T-cell (primary cell): ENCODE measurements around the gene PCOLCE2. TPM values are rescaled to one million over a fixed set of nuclear protein-coding genes. Genes with fewer than 3 reads are reported as not detected.

Source experiments
- ATAC-seq, 4 experiments: fragments of 200-7000 bp in 3 of 4; fragments of 150-1000 bp in 1 of 4; cut with Tn5 transposase; replicated peaks in 1 of 4; 1 replicate in 3 of 4; 2 replicates in 1 of 4; pipeline ENCODE4 v1.10.0; 2021; ENCODE audit warnings: moderate library complexity in 3 of 4, mild to moderate bottlenecking in 2 of 4, moderate number of reproducible peaks in 1 of 4
- CTCF ChIA-PET, 2 donors: fragments of 300-600 bp; sonication (Branson Sonifier 250); formaldehyde crosslinking; loops; one replicate each; lab custom pipeline; 2022; ENCODE audit warnings: antibody characterized with exemption in 2 of 2; lab: Charles Lee
- POLR2A ChIA-PET, 2 donors: fragments of 300-600 bp; sonication (Branson Sonifier 250); formaldehyde crosslinking; loops; one replicate each; lab custom pipeline; 2022; ENCODE audit warnings: antibody characterized with exemption in 2 of 2; lab: Charles Lee
- DNase-seq, 35 experiments: peaks; one replicate each; pipeline versions ENCODE4 v3.0.0 to v3.0.0-alpha.2; 2013 to 2023
- H3K27ac ChIP-seq: one replicate; pipeline ENCODE4 v1.5.1; 2013; ENCODE audit warnings: low read length
- H3K27me3 ChIP-seq, 2 experiments: replicated peaks in 1 of 2; 1 replicate in 1 of 2; 2 replicates in 1 of 2; pipeline versions ENCODE4 v1.6.1 to v1.7.0; 2013; ENCODE audit warnings: low read length in 1 of 2, mixed read lengths in 1 of 2; ENCODE audit not compliant: control insufficient read depth in 2 of 2, insufficient read depth in 2 of 2; ENCODE audit errors: extremely low read depth in 1 of 2
- H3K36me3 ChIP-seq, 2 donors: 1 replicate in 1 of 2; 2 replicates in 1 of 2; pipeline versions ENCODE4 v1.6.1 to v1.7.0; 2013; ENCODE audit warnings: low read length in 1 of 2; ENCODE audit not compliant: control insufficient read depth in 2 of 2, insufficient read depth in 1 of 2; ENCODE audit errors: extremely low read depth in 1 of 2
- H3K4me1 ChIP-seq, 2 experiments: 1 replicate in 1 of 2; 2 replicates in 1 of 2; pipeline versions ENCODE4 v1.6.1 to v1.7.0; 2013; ENCODE audit warnings: low read length in 2 of 2, mixed read lengths in 1 of 2; ENCODE audit not compliant: insufficient read depth in 2 of 2, control insufficient read depth in 1 of 2; ENCODE audit errors: extremely low read depth in 1 of 2
- H3K4me3 ChIP-seq, 2 donors: 1 replicate in 1 of 2; 2 replicates in 1 of 2; pipeline versions ENCODE4 v1.5.1 to v1.7.0; 2013; ENCODE audit warnings: mild to moderate bottlenecking in 2 of 2, low read length in 1 of 2, moderate library complexity in 1 of 2; ENCODE audit not compliant: control insufficient read depth in 1 of 2; ENCODE audit errors: extremely low read depth in 1 of 2
- H3K9me3 ChIP-seq: 2 replicates; pipeline ENCODE4 v1.7.0; 2013
- H3K27ac Mint-ChIP-seq, 2 donors: one replicate each; pipeline ENCODE4 v1.8.0; 2020 to 2021; ENCODE audit warnings: mild to moderate bottlenecking in 2 of 2, mixed read lengths in 2 of 2
- H3K27me3 Mint-ChIP-seq, 2 donors: one replicate each; pipeline ENCODE4 v1.8.0; 2021 to 2022; ENCODE audit warnings: mixed read lengths in 2 of 2
- H3K36me3 Mint-ChIP-seq: one replicate; pipeline ENCODE4 v1.8.0; 2021; ENCODE audit warnings: mixed read lengths
- H3K4me1 Mint-ChIP-seq, 3 donors: one replicate each; pipeline ENCODE4 v1.8.0; 2020 to 2022; ENCODE audit warnings: mixed read lengths in 3 of 3, mild to moderate bottlenecking in 1 of 3
- H3K4me3 Mint-ChIP-seq, 3 donors: one replicate each; pipeline ENCODE4 v1.8.0; 2020 to 2022; ENCODE audit warnings: mild to moderate bottlenecking in 3 of 3, mixed read lengths in 3 of 3, moderate library complexity in 3 of 3
- H3K9me3 Mint-ChIP-seq, 3 donors: one replicate each; pipeline ENCODE4 v1.8.0; 2020 to 2022; ENCODE audit warnings: mixed read lengths in 3 of 3
- WGBS: methylation state at CpG from one replicate; pipeline ENCODE4 v1.1.5; 2013; ENCODE audit warnings: missing lambda C conversion rate; ENCODE audit not compliant: insufficient coverage; 5-methylcytosine and 5-hydroxymethylcytosine counted together
- total RNA-seq, 35 experiments: library from RNA in 6 of 35; stranded (reverse) in 6 of 35; fragments of 120-200 nt in 1 of 35; gene quantifications; one replicate each; pipeline versions ENCODE4 v1.2.1 to v1.2.4 and lab custom pipeline; 2013 to 2026

The PCOLCE2 gene
- total RNA-seq, 5 donors from 2014 or later (not counting 1 experiment from before 2014, with no cell fraction given) = not detected

DNA sequence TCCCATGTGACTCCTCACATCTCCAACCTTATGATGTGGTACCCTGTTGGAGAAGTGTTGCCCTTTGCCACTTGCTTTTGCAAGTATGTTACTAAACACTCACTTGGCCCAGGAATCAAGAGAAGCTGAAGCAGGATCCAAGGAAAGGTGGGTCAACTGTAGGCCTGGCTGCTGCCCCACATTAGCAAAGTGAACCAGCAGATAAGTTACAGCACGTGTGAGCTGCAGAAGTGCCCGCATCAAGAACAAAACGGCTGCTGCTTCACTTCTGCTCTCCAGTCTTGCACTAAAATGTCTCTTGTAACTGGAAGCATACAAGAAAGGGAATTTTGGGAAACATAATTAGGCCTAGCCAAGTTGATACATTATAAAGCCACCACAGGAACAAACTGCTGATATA lies 79.6 kb downstream of the PCOLCE2 start:
- Mint-ChIP-seq H3K27me3 (peaks cover 4 to 5% of the 10 kb centered on the region in 2 donors), H3K4me3 (no peak overlapping the region), H3K9me3 (no peaks in the 10 kb centered on the region), H3K27ac (no peak overlapping the region), H3K4me1 (no peaks in the 10 kb centered on the region), H3K36me3 (no peaks in the 10 kb centered on the region)
- DNase-seq = no peak
- no peak for ATAC-seq
- H3K27ac ChIP-seq = no peak overlapping the region
- ChIA-PET CTCF (no interaction called here), POLR2A (no interaction called here)
- peaks cover 0 to 2% of the 10 kb centered on the region in 2 experiments for H3K27me3 ChIP-seq
- 100% methylated on average over 2 of the region's 3 CpGs for WGBS
- H3K36me3 ChIP-seq = no peaks in the 10 kb centered on the region
- no peaks in the 10 kb centered on the region for H3K4me1 ChIP-seq
- no peaks in the 10 kb centered on the region for H3K9me3 ChIP-seq
- no peak overlapping the region for H3K4me3 ChIP-seq

DNA sequence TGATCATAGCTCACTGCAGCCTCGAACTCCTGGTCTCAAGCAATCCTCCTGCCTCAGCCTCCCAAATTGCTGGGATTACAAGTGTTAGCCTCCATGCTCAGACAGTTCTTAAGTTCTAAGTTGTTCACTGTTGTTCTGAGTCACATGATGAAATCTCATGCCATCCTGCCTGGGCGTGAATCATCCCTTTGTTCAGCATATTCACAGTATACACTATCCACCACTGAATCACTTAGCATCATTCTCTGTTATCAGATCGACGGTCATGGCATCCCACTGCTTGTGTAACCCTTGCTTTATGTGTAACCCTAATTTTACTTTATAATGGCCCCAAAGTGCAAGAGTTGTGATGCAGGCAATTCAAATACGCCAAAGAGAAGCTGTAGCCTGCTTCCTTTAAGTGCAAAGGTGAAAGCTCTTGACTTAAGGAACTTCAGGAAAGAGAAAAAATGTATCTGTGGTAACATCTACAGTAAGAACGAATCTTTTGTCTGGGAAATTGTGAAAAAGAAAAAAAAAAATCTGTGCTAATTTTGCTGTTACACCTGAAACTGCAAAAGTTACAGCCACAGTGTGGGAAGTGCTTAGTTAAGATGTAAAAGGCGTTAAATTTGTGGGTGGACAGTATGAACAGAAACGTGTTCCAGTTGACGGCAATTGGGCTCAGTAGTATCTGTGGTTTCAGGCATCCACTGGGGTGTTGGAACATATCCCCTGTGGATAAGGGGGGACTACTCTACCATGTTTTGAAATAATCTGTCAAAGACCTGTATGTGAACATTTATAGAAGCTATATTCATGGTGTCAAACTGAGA lies 80.6 kb downstream of the PCOLCE2 start:
- no peaks in the 10 kb centered on the region for H3K9me3 ChIP-seq
- ChIA-PET POLR2A (no interaction called here), CTCF (no interaction called here)
- 56% methylated on average over 7 of the region's 9 CpGs for WGBS
- ATAC-seq = no peak
- H3K9me3 Mint-ChIP-seq = no peaks in the 10 kb centered on the region
- no peak overlapping the region for H3K27ac Mint-ChIP-seq
- DNase-seq = no peak
- no peaks in the 10 kb centered on the region for H3K36me3 ChIP-seq
- no peak overlapping the region for H3K4me3 ChIP-seq
- H3K4me1 Mint-ChIP-seq = no peaks in the 10 kb centered on the region
- peaks cover 4 to 5% of the 10 kb centered on the region in 2 donors for H3K27me3 Mint-ChIP-seq
- no peaks in the 10 kb centered on the region for H3K36me3 Mint-ChIP-seq
- peaks cover 0 to 2% of the 10 kb centered on the region in 2 experiments for H3K27me3 ChIP-seq
- no peak overlapping the region for H3K4me3 Mint-ChIP-seq
- no peak overlapping the region for H3K27ac ChIP-seq
- H3K4me1 ChIP-seq = no peaks in the 10 kb centered on the region

DNA sequence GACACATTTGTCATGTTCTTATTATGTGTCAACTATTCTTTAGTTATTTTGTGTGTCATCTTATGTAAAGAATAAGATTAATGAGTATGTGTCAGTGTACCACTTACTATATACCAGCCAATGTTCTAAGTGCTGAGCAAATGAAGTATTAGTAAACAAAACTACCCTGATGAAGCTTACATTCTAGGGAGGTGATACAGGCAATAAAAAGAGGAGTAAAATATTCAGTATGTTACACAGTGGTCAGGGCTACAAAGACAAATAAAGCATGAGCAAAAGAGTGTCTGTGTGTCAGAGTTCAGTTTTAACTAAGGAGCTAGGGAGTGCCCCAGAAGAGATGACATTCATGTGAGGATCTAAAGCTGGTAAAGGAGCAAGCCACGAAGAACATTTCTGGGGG lies 86.0 kb downstream of the PCOLCE2 start:
- H3K27me3 ChIP-seq = no peaks in the 10 kb centered on the region
- no peak overlapping the region for H3K27ac Mint-ChIP-seq
- CTCF ChIA-PET = no interaction called here

DNA sequence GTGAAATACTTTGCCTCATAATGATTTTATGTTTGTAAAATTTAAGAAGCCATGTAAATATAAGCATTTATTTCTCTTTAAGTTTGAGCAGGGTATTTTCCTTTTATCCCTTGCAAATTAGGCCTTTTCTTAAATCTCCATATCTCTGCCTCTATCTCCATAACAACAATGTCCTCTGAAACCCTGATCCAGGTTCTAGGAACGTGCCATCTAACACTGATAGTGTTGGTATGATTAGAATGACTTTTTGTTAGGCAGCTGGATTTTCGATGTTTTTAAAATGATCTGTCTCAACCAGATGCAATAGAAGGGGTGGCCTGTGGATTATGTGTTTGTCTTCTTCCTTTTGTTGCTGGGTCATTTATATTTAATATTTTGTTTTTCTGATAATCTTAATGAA lies 87.1 kb downstream of the PCOLCE2 start:
- H3K36me3 ChIP-seq = no peaks in the 10 kb centered on the region
- no peaks in the 10 kb centered on the region for H3K27me3 Mint-ChIP-seq
- H3K4me1 Mint-ChIP-seq = no peaks in the 10 kb centered on the region
- H3K4me1 ChIP-seq = no peaks in the 10 kb centered on the region
- H3K27ac Mint-ChIP-seq = no peak overlapping the region
- ChIA-PET POLR2A (no interaction called here), CTCF (no interaction called here)
- ATAC-seq = no peak
- H3K36me3 Mint-ChIP-seq = no peaks in the 10 kb centered on the region
- no CpG with 5 or more reads among the region's 2 CpGs for WGBS
- H3K9me3 Mint-ChIP-seq = no peaks in the 10 kb centered on the region
- no peaks in the 10 kb centered on the region for H3K9me3 ChIP-seq
- no peak for DNase-seq
- H3K27me3 ChIP-seq = no peaks in the 10 kb centered on the region
- H3K4me3 Mint-ChIP-seq = no peak overlapping the region
- no peak overlapping the region for H3K27ac ChIP-seq
- H3K4me3 ChIP-seq = no peak overlapping the region

More for the DNA sequence above, 86.0 kb downstream of the PCOLCE2 start:
- WGBS = 67% methylated on average over 1 of the region's 1 CpG
- no peaks in the 10 kb centered on the region for H3K36me3 ChIP-seq
- Mint-ChIP-seq H3K4me3 (no peak overlapping the region), H3K9me3 (no peaks in the 10 kb centered on the region), H3K4me1 (no peaks in the 10 kb centered on the region), H3K36me3 (no peaks in the 10 kb centered on the region), H3K27me3 (no peaks in the 10 kb centered on the region)
- no peaks in the 10 kb centered on the region for H3K9me3 ChIP-seq
- DNase-seq = no peak
- no peaks in the 10 kb centered on the region for H3K4me1 ChIP-seq
- H3K27ac ChIP-seq = no peak overlapping the region
- no peak for ATAC-seq
- POLR2A ChIA-PET = no interaction called here
- H3K4me3 ChIP-seq = no peak overlapping the region

DNA sequence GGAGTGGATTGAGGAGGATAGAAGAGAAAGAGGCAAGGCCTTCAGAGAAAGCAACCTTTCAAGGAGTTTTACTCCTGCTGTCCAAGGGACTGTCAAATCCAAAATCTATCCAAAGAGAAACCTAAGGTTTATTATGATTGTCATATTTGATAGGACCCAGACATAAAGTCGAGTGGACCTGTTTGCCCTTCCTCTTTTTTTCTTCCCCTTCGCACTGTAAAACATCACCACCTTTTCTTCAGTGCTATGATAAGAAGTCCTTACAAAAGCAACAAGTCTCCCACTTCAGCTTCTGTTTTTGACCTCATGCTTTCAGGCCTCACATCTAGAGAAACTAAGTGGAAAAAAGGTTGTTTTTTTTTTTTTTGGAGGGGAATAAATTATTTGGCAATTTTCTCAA lies 92.1 kb downstream of the PCOLCE2 start:
- Mint-ChIP-seq H3K9me3 (no peaks in the 10 kb centered on the region), H3K36me3 (peaks cover 5% of the 10 kb centered on the region), H3K27ac (no peak overlapping the region), H3K27me3 (no peaks in the 10 kb centered on the region), H3K4me1 (no peaks in the 10 kb centered on the region), H3K4me3 (no peak overlapping the region)
- no peaks in the 10 kb centered on the region for H3K9me3 ChIP-seq
- no peak for DNase-seq
- H3K4me3 ChIP-seq = no peak overlapping the region
- no peak overlapping the region for H3K27ac ChIP-seq
- no peaks in the 10 kb centered on the region for H3K27me3 ChIP-seq
- ATAC-seq = no peak
- WGBS = no CpG with 5 or more reads among the region's 2 CpGs
- H3K4me1 ChIP-seq = no peaks in the 10 kb centered on the region
- POLR2A ChIA-PET = no interaction called here
- no peaks in the 10 kb centered on the region for H3K36me3 ChIP-seq
- CTCF ChIA-PET = interaction anchor here in 1 of 2 donors (0.6 kb wide), 1 partner anchor 130 kb away, joined by 3 read pairs; no protein-coding TSS in a partner anchor

DNA sequence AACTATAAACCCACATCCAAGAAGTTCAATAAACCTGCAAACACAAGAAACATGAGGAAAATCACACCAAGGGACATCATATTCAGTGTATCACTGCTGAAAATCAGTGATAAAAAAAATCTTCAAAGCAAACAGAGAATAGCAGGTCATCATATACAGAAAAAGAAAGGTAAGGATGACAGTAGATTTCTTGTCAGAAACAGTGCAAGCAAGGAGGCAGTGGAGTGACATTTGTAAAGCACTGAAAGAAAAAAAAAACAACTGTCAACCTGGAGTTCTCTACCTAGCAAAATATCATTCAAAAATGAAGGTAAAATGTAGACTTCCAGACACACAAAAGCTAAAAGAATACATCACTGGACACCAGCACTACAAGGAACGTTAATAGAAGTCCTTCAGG lies 93.6 kb downstream of the PCOLCE2 start:
- no peaks in the 10 kb centered on the region for H3K9me3 ChIP-seq
- H3K27ac ChIP-seq = no peak overlapping the region
- no peaks in the 10 kb centered on the region for H3K27me3 ChIP-seq
- no peak for DNase-seq
- Mint-ChIP-seq H3K27ac (no peak overlapping the region), H3K4me3 (no peak overlapping the region), H3K36me3 (peaks cover 5% of the 10 kb centered on the region), H3K4me1 (no peaks in the 10 kb centered on the region), H3K27me3 (no peaks in the 10 kb centered on the region), H3K9me3 (no peaks in the 10 kb centered on the region)
- H3K4me1 ChIP-seq = no peaks in the 10 kb centered on the region
- no peak overlapping the region for H3K4me3 ChIP-seq
- POLR2A ChIA-PET = interaction anchor here in 1 of 2 donors (0.6 kb wide), 1 partner anchor 203 kb away, joined by 5 read pairs; no protein-coding TSS in a partner anchor
- ATAC-seq = no peak
- CTCF ChIA-PET = interaction anchor here in 1 of 2 donors (0.7 kb wide), 1 partner anchor 612 kb away, joined by 4 read pairs; no protein-coding TSS in a partner anchor
- WGBS = no CpG with 5 or more reads among the region's 1 CpG
- H3K36me3 ChIP-seq = no peaks in the 10 kb centered on the region
